HepG2 (cell line): ENCODE results near the gene RAD9A. TPM values are rescaled to one million over a fixed set of nuclear protein-coding genes. Genes with fewer than 3 reads are reported as not detected.

ENCODE experiments used
- ATAC-seq: fragments of 200-7000 bp; cut with Tn5 transposase; 3 replicates; pipeline ENCODE4 v1.9.1; 2020; ENCODE audit warnings: mild to moderate bottlenecking, moderate library complexity
- BruUV-seq: library from RNA; stranded (reverse); fragments of 400-500 nt; replicated peaks from 2 replicates; lab custom pipeline; 2021; lab: Mats Ljungman, UMichigan
- CTCF ChIA-PET: fragments of 300-600 bp; formaldehyde crosslinking; extraction: SDS; loops from one replicate; lab custom pipeline; 2021; ENCODE audit warnings: low total read pairs, inconsistent platforms, low intra/inter-chr PET ratio; lab: Yijun Ruan, JAX
- POLR2A ChIA-PET: fragments of 350-600 bp; sonication (Branson Sonifier 250); formaldehyde crosslinking; loops from one replicate; lab custom pipeline; 2020; ENCODE audit warnings: antibody characterized with exemption, inconsistent platforms; lab: Yijun Ruan, JAX
- DNase-seq: peaks from one replicate; pipeline ENCODE4 v3.0.0-alpha.2; 2015; ENCODE audit warnings: low spot score
- FAIRE-seq: peaks from 3 replicates; lab custom pipeline; 2011; peaks lifted over from hg19 to GRCh38; lab: Jason Lieb, UNC
- H2AFZ ChIP-seq: one replicate; pipeline ENCODE4 v1.6.1; 2011; ENCODE audit warnings: low read length, inconsistent platforms
- H3K27ac ChIP-seq: fragments of 300-600 bp; 3 replicates; pipeline ENCODE4 v1.8.0; 2011; ENCODE audit warnings: mixed run types, mild to moderate bottlenecking, mixed read lengths, low read length, inconsistent platforms; ENCODE audit not compliant: insufficient read depth; ENCODE audit errors: extremely low read length
- H3K27me3 ChIP-seq, 2 experiments: fragments of 200-600 bp in 1 of 2; 2 replicates in 1 of 2; 3 replicates in 1 of 2; pipeline versions ENCODE4 v1.6.0 to v1.8.0; 2011; ENCODE audit warnings: low read length in 2 of 2, mild to moderate bottlenecking in 2 of 2, moderate library complexity in 2 of 2, inconsistent platforms in 1 of 2; ENCODE audit not compliant: insufficient read depth in 2 of 2, control insufficient read depth in 1 of 2
- H3K36me3 ChIP-seq, 2 experiments: fragments of 200-600 bp in 1 of 2; replicated peaks in 1 of 2; 2 replicates in 1 of 2; 3 replicates in 1 of 2; pipeline versions ENCODE4 v1.5.1 to v1.8.0; 2011; ENCODE audit warnings: low read length in 2 of 2, inconsistent platforms in 1 of 2; ENCODE audit not compliant: insufficient read depth in 2 of 2, control insufficient read depth in 1 of 2
- H3K4me1 ChIP-seq: 2 replicates; pipeline ENCODE4 v1.5.1; 2012; ENCODE audit warnings: low read length, inconsistent platforms; ENCODE audit not compliant: insufficient read depth
- H3K4me2 ChIP-seq: 2 replicates; pipeline ENCODE4 v1.6.0; 2011; ENCODE audit warnings: low read depth, low read length, inconsistent platforms
- H3K4me3 ChIP-seq, 3 experiments: fragments of 200-600 bp in 1 of 3; sonication (generic), shearing (Covaris generic) in 1 of 3; replicated peaks in 1 of 3; 2 replicates each; pipeline ENCODE4 v1.5.1; 2011 to 2016; ENCODE audit warnings: low read length in 3 of 3, inconsistent platforms in 2 of 3, low read depth in 2 of 3, mild to moderate bottlenecking in 2 of 3, control low read depth in 1 of 3, mixed read lengths in 1 of 3; ENCODE audit not compliant: insufficient read depth in 1 of 3
- H3K79me2 ChIP-seq: one replicate; pipeline ENCODE4 v1.6.1; 2011; ENCODE audit warnings: low read length, inconsistent platforms; ENCODE audit not compliant: insufficient read depth
- H3K9ac ChIP-seq: 2 replicates; pipeline ENCODE4 v1.6.0; 2011; ENCODE audit warnings: mild to moderate bottlenecking, low read depth, low read length, inconsistent platforms; ENCODE audit not compliant: insufficient read depth
- H3K9me3 ChIP-seq: 2 replicates; pipeline ENCODE4 v1.5.1; 2012; ENCODE audit warnings: mild to moderate bottlenecking, low read length
- H4K20me1 ChIP-seq: 2 replicates; pipeline ENCODE4 v1.6.0; 2011; ENCODE audit warnings: inconsistent platforms, mild to moderate bottlenecking, low read length, moderate library complexity; ENCODE audit not compliant: insufficient read depth
- DZIP1 ChIP-seq: sonication (generic); formaldehyde crosslinking; IDR thresholded peaks from 2 replicates; pipeline ENCODE4 v1.5.0; 2020; ENCODE audit warnings: mild to moderate bottlenecking, missing genetic modification reagents
- HBP1 ChIP-seq: IDR thresholded peaks from 2 replicates; pipeline ENCODE4 v1.6.1; 2016; ENCODE audit warnings: low read depth, control low read depth
- HOXA5 ChIP-seq: sonication (generic); formaldehyde crosslinking; IDR thresholded peaks from 2 replicates; pipeline ENCODE4 v1.4.0; 2020; ENCODE audit warnings: missing genetic modification reagents
- JUND ChIP-seq: sonication (generic); formaldehyde crosslinking; IDR thresholded peaks from 2 replicates; pipeline ENCODE4 v1.8.0; 2022; ENCODE audit warnings: mild to moderate bottlenecking, missing genetic modification reagents
- ZKSCAN8 ChIP-seq: IDR thresholded peaks from 2 replicates; pipeline ENCODE4 v1.6.1; 2016; ENCODE audit warnings: borderline replicate concordance, missing genetic modification reagents, missing compliant biosample characterization
- ZNF3 ChIP-seq: IDR thresholded peaks from 2 replicates; pipeline ENCODE4 v1.7.0; 2017; ENCODE audit warnings: inconsistent platforms
- ZNF891 ChIP-seq: sonication (generic); formaldehyde crosslinking; IDR thresholded peaks from 2 replicates; pipeline ENCODE4 v1.5.0; 2020; ENCODE audit warnings: mild to moderate bottlenecking, missing genetic modification reagents
- ZSCAN31 ChIP-seq: sonication (generic); formaldehyde crosslinking; IDR thresholded peaks from 2 replicates; pipeline ENCODE4 v1.5.0; 2020; ENCODE audit warnings: low read depth, mild to moderate bottlenecking, missing genetic modification reagents
- WGBS: methylation state at CpG from one replicate; pipeline ENCODE4 v1.1.6; 2017; ENCODE audit warnings: low lambda C conversion rate; 5-methylcytosine and 5-hydroxymethylcytosine counted together
- in situ Hi-C: cut with HindIII; loops from 2 replicates; pipeline ENCODE4 v1.10.0; 2017; ENCODE audit warnings: low pct_unique_long_range_greater_than_20kb; ENCODE audit not compliant: extremely low pct_ligation_motif_present
- intact Hi-C: fragments of 100-400 bp; cut with micrococcal nuclease; formaldehyde crosslinking; loops from one replicate; pipeline ENCODE4 v1.10.0; 2022; ENCODE audit not compliant: unreplicated experiment
- polyA plus RNA-seq, 8 experiments: library from polyadenylated mRNA; depleted of rRNA in 3 of 8; stranded (reverse) in 7 of 8; unstranded in 1 of 8; fragments of >200 nt; fragmentation: Illumina TruSeq in 4 of 8; extraction: Trizol in 4 of 8; gene quantifications; 2 replicates each; pipeline versions ENCODE4 v1.2.1 to v1.2.3, GENCODE V29; 2011 to 2016; ENCODE audit warnings: low read depth in 4 of 8, missing spikeins in 1 of 8, mixed read lengths in 1 of 8; ENCODE audit not compliant: insufficient read depth in 1 of 8
- total RNA-seq, 5 experiments: library from RNA; depleted of rRNA; stranded (reverse); fragments of >200 nt; fragmentation: Illumina TruSeq; extraction: Trizol; gene quantifications; 2 replicates each; pipeline ENCODE4 v1.2.3, GENCODE V29; 2016; ENCODE audit warnings: low read depth in 1 of 5

The RAD9A gene
- total and polyA plus RNA-seq, 2 of the 13 experiments (the other 11 are each of a cell fraction or from before 2014, with no cell fraction given): 10.1 to 15.7 TPM

- TF ChIP-seq DZIP1 (CRISPR knock-in tag): 0 out of 2 replicates have a peak, but pooled peaks have one; percentile 16
- TF ChIP-seq ZNF891: 0 out of 2 replicates have a peak, but pooled peaks have one; percentile 2
- 0 out of 2 replicates have a peak, but pooled peaks have one; percentile 7 for TF ChIP-seq HOXA5 (CRISPR knock-in tag)
- no peak for TF ChIP-seq ZSCAN31 (CRISPR knock-in tag)
- 0 out of 2 replicates have a peak, but pooled peaks have one; percentile 8 for TF ChIP-seq HBP1 (CRISPR knock-in tag)
These were observed 29.7 kb downstream of the RAD9A start (continued) for GRCh38 chr11:67421430-67422031.

GRCh38 chr11:67422891-67423290, 31.1 kb downstream of the RAD9A start:
- Histone ChIP-seq H3K27ac (no peak overlapping the region), H3K9me3 (no peaks in the 10 kb centered on the region), H3K4me1 (peaks cover 57% of the 10 kb centered on the region), H3K4me3 (no peak overlapping the region), H3K9ac (no peak overlapping the region), H3K4me2 (peak overlapping the region; percentile 2; the same call in 1 of the 2 replicates), H3K79me2 (no peaks in the 10 kb centered on the region), H3K27me3 (peaks cover 3 to 20% of the 10 kb centered on the region in 2 experiments; a peak in 3 of 5 replicates), H3K36me3 (no peaks in the 10 kb centered on the region), H2AFZ (no peak overlapping the region), H4K20me1 (no peaks in the 10 kb centered on the region)
- BruUV-seq: no TSS peak
- POLR2A ChIA-PET: interaction anchor here (7.4 kb wide), 1 partner anchor 20 kb away, joined by 78 read pairs; the partner anchor contains the start of genes PPP1CA and TBC1D10C
- in situ Hi-C loops: no loop called here
- CTCF ChIA-PET: no interaction called here
- ATAC-seq (no peak), FAIRE-seq (no peak), DNase-seq (no peak)
- no peak for TF ChIP-seq JUND (CRISPR knock-in tag)
- TF ChIP-seq ZKSCAN8 (CRISPR knock-in tag): 0 out of 2 replicates have a peak, but pooled peaks have one; percentile 19
- TF ChIP-seq ZNF3 (CRISPR knock-in tag): peak; percentile 32; the same call in 1 of the 2 replicates
- intact Hi-C loops: no loop called here
- WGBS: 43% methylated on average over 2 of the region's 6 CpGs
